K562 (cell line): ENCODE measurements around the gene LSM14B. TPM values are rescaled to one million over a fixed set of nuclear protein-coding genes. Genes with fewer than 3 reads are reported as not detected.

Experiments used
- AFF4 ChIP-seq: sonication (generic); formaldehyde crosslinking; IDR thresholded peaks from 2 replicates; pipeline ENCODE4 v1.8.0; 2023; ENCODE audit warnings: mild to moderate bottlenecking, missing genetic modification reagents
- CHCHD3 ChIP-seq: fragments of 250-450 bp; sonication (Bioruptor Pico); IDR thresholded peaks from 2 replicates; pipeline ENCODE4 v2.1.2; 2022; ENCODE audit warnings: mild to moderate bottlenecking
- COPS2 ChIP-seq: fragments of 450-650 bp; conservative IDR thresholded peaks from 2 replicates; pipeline ENCODE4 v1.6.1; 2016; ENCODE audit warnings: mild to moderate bottlenecking, moderate library complexity
- GABPB2 ChIP-seq: fragments of 250-450 bp; sonication (Bioruptor Pico); conservative IDR thresholded peaks from 2 replicates; pipeline ENCODE4 v1.5.1; 2021; ENCODE audit warnings: mild to moderate bottlenecking
- HMG20B ChIP-seq: fragments of 250-450 bp; sonication (Bioruptor Pico); IDR thresholded peaks from 2 replicates; pipeline ENCODE4 v1.5.0; 2021; ENCODE audit warnings: mild to moderate bottlenecking
- KLF16 ChIP-seq: IDR thresholded peaks from 2 replicates; pipeline ENCODE4 v1.6.1; 2016; ENCODE audit warnings: antibody characterized with exemption
- NCOA4 ChIP-seq: fragments of 450-650 bp; IDR thresholded peaks from 2 replicates; pipeline ENCODE4 v1.6.1; 2018; ENCODE audit warnings: mild to moderate bottlenecking; ENCODE audit not compliant: partially characterized antibody
- NFYB ChIP-seq: IDR thresholded peaks from 2 replicates; pipeline ENCODE4 v1.6.1; 2011; ENCODE audit warnings: mild to moderate bottlenecking, moderate library complexity; ENCODE audit not compliant: insufficient read length; ENCODE audit errors: extremely low read depth
- POLR2A ChIP-seq: fragments of 450-650 bp; conservative IDR thresholded peaks from 2 replicates; pipeline ENCODE4 v1.6.1; 2016
- PRPF4 ChIP-seq: fragments of 200-400 bp; formaldehyde crosslinking; IDR thresholded peaks from one replicate; pipeline ENCODE4 v1.6.1; 2017; ENCODE audit warnings: low read length, low read depth, mild to moderate bottlenecking; ENCODE audit not compliant: insufficient read depth, poor library complexity, severe bottlenecking
- RAD51 ChIP-seq: fragments of 450-650 bp; IDR thresholded peaks from 2 replicates; pipeline ENCODE4 v1.7.1; 2016; ENCODE audit warnings: low read depth, mild to moderate bottlenecking, borderline replicate concordance
- RB1 ChIP-seq: fragments of 450-650 bp; IDR thresholded peaks from 2 replicates; pipeline ENCODE4 v1.6.1; 2017; ENCODE audit warnings: low read depth, mild to moderate bottlenecking
- RBM22 ChIP-seq: fragments of 200-400 bp; formaldehyde crosslinking; IDR thresholded peaks from 2 replicates; pipeline ENCODE4 v1.6.1; 2018; ENCODE audit warnings: low read length, low read depth; ENCODE audit not compliant: poor library complexity, severe bottlenecking
- TFE3 ChIP-seq: fragments of 450-650 bp; formaldehyde crosslinking; IDR thresholded peaks from 2 replicates; pipeline ENCODE4 v1.4.0; 2020; ENCODE audit warnings: mild to moderate bottlenecking, mixed read lengths
- UBTF ChIP-seq, 2 experiments: IDR thresholded peaks; 2 replicates each; pipeline ENCODE4 v1.6.1; 2012; ENCODE audit warnings: improper control_type of control experiment in 2 of 2, low read depth in 2 of 2, low read length in 2 of 2, borderline replicate concordance in 1 of 2
- USF1 ChIP-seq: sonication (generic); formaldehyde crosslinking; IDR thresholded peaks from 2 replicates; pipeline ENCODE4 v1.9.0; 2022; ENCODE audit warnings: mild to moderate bottlenecking, missing genetic modification reagents
- ZBTB5 ChIP-seq: fragments of 450-650 bp; IDR thresholded peaks from 2 replicates; pipeline ENCODE4 v1.6.1; 2017; ENCODE audit warnings: antibody characterized with exemption
- ZKSCAN3 ChIP-seq: fragments of 250-450 bp; sonication (Bioruptor Pico); IDR thresholded peaks from 2 replicates; pipeline ENCODE4 v1.4.0; 2020
- ZNF282 ChIP-seq: sonication (generic); formaldehyde crosslinking; IDR thresholded peaks from 2 replicates; pipeline ENCODE4 v1.8.1; 2023; ENCODE audit warnings: missing genetic modification reagents
- polyA plus RNA-seq, 8 experiments: library from polyadenylated mRNA; depleted of rRNA in 4 of 8; stranded (reverse) in 5 of 8; unstranded in 3 of 8; fragments of >200 nt; fragmentation: Nextera tagmentation in 2 of 8; fragmentation: Illumina TruSeq in 1 of 8; extraction: Ambion mirVana in 2 of 8; extraction: Trizol in 1 of 8; gene quantifications; 2 replicates each; pipeline versions ENCODE4 v1.2.1 to v1.2.3, GENCODE V29; 2011 to 2014; ENCODE audit warnings: inconsistent platforms in 1 of 8, missing spikeins in 1 of 8
- total RNA-seq, 7 experiments: library from RNA; depleted of rRNA in 6 of 7; stranded (reverse); fragments of >200 nt in 6 of 7; fragmentation: Illumina TruSeq in 2 of 7; extraction: Trizol in 2 of 7; gene quantifications; 2 replicates each; pipeline versions ENCODE4 v1.2.1 to v1.2.3, GENCODE V29; 2011 to 2021; ENCODE audit warnings: low replicate concordance in 1 of 7

Gene LSM14B
- total and polyA plus RNA-seq, 9 of the 15 experiments (the other 6 are each of a cell fraction or from before 2014, with no cell fraction given), result 0.66 to 36.0 (median 20.2) TPM

GRCh38 chr20:62104791-62105345, 17.4 kb upstream of the LSM14B start (continued):
- TF ChIP-seq ZBTB5 (no peak), GABPB2 (CRISPR knock-in tag) (no peak), NFYB (no peak), USF1 (0 out of 2 replicates have a peak, but pooled peaks have one; percentile 28), ZKSCAN3 (CRISPR knock-in tag) (no peak), AFF4 (CRISPR knock-in tag) (no peak), TFE3 (CRISPR knock-in tag) (peak; percentile 2; the same call in 1 of the 2 replicates), CHCHD3 (CRISPR knock-in tag) (no peak), ZNF282 (CRISPR knock-in tag) (no peak), RBM22 (no peak), UBTF (IDR thresholded peaks at IDR 0.05; ENCODE audit: borderline replicate concordance in 1 of 2, low read depth in 2 of 2, low read length in 2 of 2) (no peak), COPS2 (no peak), RAD51 (peak; percentile 36; the same call in 1 of the 2 replicates), HMG20B (CRISPR knock-in tag) (no peak), POLR2A (no peak), RB1 (no peak), KLF16 (no peak), PRPF4 (no peak), NCOA4 (no peak)
